RWPE1 (cell line): ENCODE results near the gene MAEA.

ENCODE experiments used
- CTCF ChIA-PET: fragments of 350-600 bp; sonication (Branson Sonifier 250); formaldehyde crosslinking; extraction: SDS; loops from one replicate; lab custom pipeline; 2021; lab: Yijun Ruan, JAX
- POLR2A ChIA-PET: fragments of 400-600 bp; formaldehyde crosslinking; extraction: SDS; loops from one replicate; lab custom pipeline; 2020; ENCODE audit warnings: antibody characterized with exemption; ENCODE audit not compliant: low non-redundant PET; lab: Yijun Ruan, JAX
- DNase-seq: peaks from one replicate; pipeline ENCODE4 v3.0.0; 2012; ENCODE audit warnings: low spot score
- H3K27ac ChIP-seq: fragments of 450-650 bp; 2 replicates; pipeline ENCODE4 v1.5.1; 2017
- CTCF ChIP-seq: fragments of 450-650 bp; conservative IDR thresholded peaks from 2 replicates; pipeline ENCODE4 v1.5.1; 2017; ENCODE audit warnings: low read depth, mild to moderate bottlenecking

MAEA gene

GRCh38 chr4:1298461-1298860 is 8.8 kb downstream of the MAEA start:
- peak overlapping the region; percentile 98 for H3K27ac ChIP-seq
- DNase-seq: no peak
- CTCF ChIA-PET: no interaction called here
- POLR2A ChIA-PET: no interaction called here
- TF ChIP-seq CTCF: no peak

GRCh38 chr4:1299301-1299860 is 9.7 kb downstream of the MAEA start:
- peak overlapping the region; percentile 98 for H3K27ac ChIP-seq
- no peak for TF ChIP-seq CTCF
- no peak for DNase-seq
- ChIA-PET POLR2A (no interaction called here), CTCF (interaction anchor here (0.7 kb wide), 1 partner anchor 46 kb away, joined by 3 read pairs; no protein-coding TSS in a partner anchor)

- DNase-seq: peak; percentile 89
- peak overlapping the region; percentile 98 for H3K27ac ChIP-seq
- CTCF ChIA-PET: interaction anchor here (0.6 kb wide), 2 partner anchors 101 to 587 kb away, joined by 3 read pairs; no protein-coding TSS in a partner anchor
- POLR2A ChIA-PET: no interaction called here
- TF ChIP-seq CTCF: no peak
These were observed 11.1 kb downstream of the MAEA start for GRCh38 chr4:1300466-1301455.

- peak overlapping the region; percentile 39; the same call in 1 of the 2 replicates for H3K27ac ChIP-seq
- TF ChIP-seq CTCF: no peak
- ChIA-PET POLR2A (no interaction called here), CTCF (no interaction called here)
- no peak for DNase-seq
These were observed 12.5 kb downstream of the MAEA start for GRCh38 chr4:1302159-1302558.

GRCh38 chr4:1305261-1305711 is 15.6 kb downstream of the MAEA start:
- TF ChIP-seq CTCF: no peak
- ChIA-PET POLR2A (no interaction called here), CTCF (no interaction called here)
- peak; percentile 13 for DNase-seq
- H3K27ac ChIP-seq: peak overlapping the region; percentile 25

GRCh38 chr4:1305781-1306455 is 16.2 kb downstream of the MAEA start:
- CTCF ChIA-PET: no interaction called here
- peak overlapping the region; percentile 25 for H3K27ac ChIP-seq
- POLR2A ChIA-PET: no interaction called here
- DNase-seq: no peak
- no peak for TF ChIP-seq CTCF
